HL-60 (cell line): Measurements from ENCODE around the gene GABRB3.

Experiments
- DNase-seq, 2 experiments: peaks; one replicate each; pipeline ENCODE4 v3.0.0-alpha.2; 2010 to 2020; ENCODE audit warnings: low read depth in 1 of 2, low spot score in 1 of 2
- H3K27ac ChIP-seq: fragments of 250-450 bp; sonication (Bioruptor Pico); replicated peaks from 2 replicates; pipeline ENCODE4 v1.5.1; 2020; ENCODE audit warnings: mild to moderate bottlenecking, moderate library complexity
- H3K27me3 ChIP-seq: fragments of 250-450 bp; sonication (Bioruptor Pico); 2 replicates; pipeline ENCODE4 v1.5.1; 2021; ENCODE audit warnings: mild to moderate bottlenecking, moderate library complexity; ENCODE audit not compliant: insufficient read depth, poor library complexity, severe bottlenecking
- H3K4me3 ChIP-seq: replicated peaks from 2 replicates; pipeline ENCODE4 v1.5.1; 2011; ENCODE audit warnings: mild to moderate bottlenecking, control low read depth, low read length; ENCODE audit not compliant: insufficient read depth
- GABPA ChIP-seq: IDR thresholded peaks from 2 replicates; pipeline ENCODE4 v1.6.1; 2012; ENCODE audit warnings: low read depth
- POLR2AphosphoS5 ChIP-seq: IDR thresholded peaks from 2 replicates; pipeline ENCODE4 v1.6.1; 2012; ENCODE audit warnings: low read depth
- SPI1 ChIP-seq: IDR thresholded peaks from 2 replicates; pipeline ENCODE4 v1.6.1; 2012; ENCODE audit warnings: low read depth, mild to moderate bottlenecking, borderline replicate concordance
- TF ChIP-seq, protein P1 (sequence below): IDR thresholded peaks from one replicate; pipeline ENCODE4 v1.5.1; 2011; ENCODE audit warnings: low read length, control low read depth, inconsistent platforms; ENCODE audit not compliant: insufficient read depth
- TF ChIP-seq, protein P2 (sequence below): IDR thresholded peaks from 2 replicates; pipeline ENCODE4 v1.6.1; 2012; ENCODE audit warnings: low read depth; ENCODE audit not compliant: insufficient replicate concordance

Gene GABRB3

DNA sequence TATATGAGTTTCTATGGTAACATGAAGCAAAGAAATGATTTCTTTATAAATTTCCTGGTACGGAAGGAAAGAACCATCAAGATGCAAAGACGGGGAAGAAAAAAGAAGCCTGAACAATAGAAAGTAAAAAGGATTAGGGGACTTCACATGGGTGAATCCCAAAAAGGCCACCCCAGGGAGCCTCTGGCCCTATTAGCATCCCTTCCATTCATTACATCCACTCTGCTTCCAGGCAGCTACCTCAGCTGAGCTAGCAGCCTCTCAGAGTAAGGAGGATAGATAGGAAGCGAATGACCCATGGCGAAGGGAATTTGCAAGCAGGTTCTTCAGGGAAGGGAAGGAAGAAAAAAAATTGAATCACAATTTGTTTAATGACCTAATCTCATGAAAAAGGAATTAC lies 81.6 kb downstream of the GABRB3 start:
- TF ChIP-seq, protein P1, sequence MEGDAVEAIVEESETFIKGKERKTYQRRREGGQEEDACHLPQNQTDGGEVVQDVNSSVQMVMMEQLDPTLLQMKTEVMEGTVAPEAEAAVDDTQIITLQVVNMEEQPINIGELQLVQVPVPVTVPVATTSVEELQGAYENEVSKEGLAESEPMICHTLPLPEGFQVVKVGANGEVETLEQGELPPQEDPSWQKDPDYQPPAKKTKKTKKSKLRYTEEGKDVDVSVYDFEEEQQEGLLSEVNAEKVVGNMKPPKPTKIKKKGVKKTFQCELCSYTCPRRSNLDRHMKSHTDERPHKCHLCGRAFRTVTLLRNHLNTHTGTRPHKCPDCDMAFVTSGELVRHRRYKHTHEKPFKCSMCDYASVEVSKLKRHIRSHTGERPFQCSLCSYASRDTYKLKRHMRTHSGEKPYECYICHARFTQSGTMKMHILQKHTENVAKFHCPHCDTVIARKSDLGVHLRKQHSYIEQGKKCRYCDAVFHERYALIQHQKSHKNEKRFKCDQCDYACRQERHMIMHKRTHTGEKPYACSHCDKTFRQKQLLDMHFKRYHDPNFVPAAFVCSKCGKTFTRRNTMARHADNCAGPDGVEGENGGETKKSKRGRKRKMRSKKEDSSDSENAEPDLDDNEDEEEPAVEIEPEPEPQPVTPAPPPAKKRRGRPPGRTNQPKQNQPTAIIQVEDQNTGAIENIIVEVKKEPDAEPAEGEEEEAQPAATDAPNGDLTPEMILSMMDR = no peak
- TF ChIP-seq POLR2AphosphoS5 = no peak
- TF ChIP-seq SPI1 = no peak
- TF ChIP-seq, protein P2, sequence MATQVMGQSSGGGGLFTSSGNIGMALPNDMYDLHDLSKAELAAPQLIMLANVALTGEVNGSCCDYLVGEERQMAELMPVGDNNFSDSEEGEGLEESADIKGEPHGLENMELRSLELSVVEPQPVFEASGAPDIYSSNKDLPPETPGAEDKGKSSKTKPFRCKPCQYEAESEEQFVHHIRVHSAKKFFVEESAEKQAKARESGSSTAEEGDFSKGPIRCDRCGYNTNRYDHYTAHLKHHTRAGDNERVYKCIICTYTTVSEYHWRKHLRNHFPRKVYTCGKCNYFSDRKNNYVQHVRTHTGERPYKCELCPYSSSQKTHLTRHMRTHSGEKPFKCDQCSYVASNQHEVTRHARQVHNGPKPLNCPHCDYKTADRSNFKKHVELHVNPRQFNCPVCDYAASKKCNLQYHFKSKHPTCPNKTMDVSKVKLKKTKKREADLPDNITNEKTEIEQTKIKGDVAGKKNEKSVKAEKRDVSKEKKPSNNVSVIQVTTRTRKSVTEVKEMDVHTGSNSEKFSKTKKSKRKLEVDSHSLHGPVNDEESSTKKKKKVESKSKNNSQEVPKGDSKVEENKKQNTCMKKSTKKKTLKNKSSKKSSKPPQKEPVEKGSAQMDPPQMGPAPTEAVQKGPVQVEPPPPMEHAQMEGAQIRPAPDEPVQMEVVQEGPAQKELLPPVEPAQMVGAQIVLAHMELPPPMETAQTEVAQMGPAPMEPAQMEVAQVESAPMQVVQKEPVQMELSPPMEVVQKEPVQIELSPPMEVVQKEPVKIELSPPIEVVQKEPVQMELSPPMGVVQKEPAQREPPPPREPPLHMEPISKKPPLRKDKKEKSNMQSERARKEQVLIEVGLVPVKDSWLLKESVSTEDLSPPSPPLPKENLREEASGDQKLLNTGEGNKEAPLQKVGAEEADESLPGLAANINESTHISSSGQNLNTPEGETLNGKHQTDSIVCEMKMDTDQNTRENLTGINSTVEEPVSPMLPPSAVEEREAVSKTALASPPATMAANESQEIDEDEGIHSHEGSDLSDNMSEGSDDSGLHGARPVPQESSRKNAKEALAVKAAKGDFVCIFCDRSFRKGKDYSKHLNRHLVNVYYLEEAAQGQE = no peak
- no peak for TF ChIP-seq GABPA
- H3K4me3 ChIP-seq = no peak overlapping the region
- H3K27me3 ChIP-seq = no peaks in the 10 kb centered on the region
- no peak overlapping the region for H3K27ac ChIP-seq
- no peak for DNase-seq

DNA sequence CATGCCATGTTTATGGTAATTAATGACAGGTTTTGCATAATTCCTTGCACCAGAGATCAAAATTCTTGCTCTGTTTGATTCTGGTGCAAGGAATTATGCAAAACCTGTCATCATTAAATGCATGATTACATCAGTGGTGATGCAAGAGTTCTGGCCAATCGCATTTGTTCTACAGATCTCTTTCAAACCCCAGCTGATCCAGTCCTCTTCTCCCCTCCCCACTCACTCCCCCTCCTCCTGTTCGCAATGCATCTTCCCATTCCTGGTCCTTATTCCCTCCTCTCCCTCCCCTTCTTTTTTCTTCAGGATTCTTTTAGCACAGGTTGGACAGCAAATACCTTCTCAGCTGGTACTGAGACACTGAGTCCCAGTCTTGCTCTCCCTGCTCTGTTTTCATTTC lies 82.1 kb downstream of the GABRB3 start:
- Histone ChIP-seq H3K4me3 (no peak overlapping the region), H3K27me3 (no peaks in the 10 kb centered on the region), H3K27ac (no peak overlapping the region)
- TF ChIP-seq POLR2AphosphoS5 (no peak), SPI1 (no peak), GABPA (no peak)
- TF ChIP-seq, protein P2 = no peak
- TF ChIP-seq, protein P1 = no peak
- no peak for DNase-seq

DNA sequence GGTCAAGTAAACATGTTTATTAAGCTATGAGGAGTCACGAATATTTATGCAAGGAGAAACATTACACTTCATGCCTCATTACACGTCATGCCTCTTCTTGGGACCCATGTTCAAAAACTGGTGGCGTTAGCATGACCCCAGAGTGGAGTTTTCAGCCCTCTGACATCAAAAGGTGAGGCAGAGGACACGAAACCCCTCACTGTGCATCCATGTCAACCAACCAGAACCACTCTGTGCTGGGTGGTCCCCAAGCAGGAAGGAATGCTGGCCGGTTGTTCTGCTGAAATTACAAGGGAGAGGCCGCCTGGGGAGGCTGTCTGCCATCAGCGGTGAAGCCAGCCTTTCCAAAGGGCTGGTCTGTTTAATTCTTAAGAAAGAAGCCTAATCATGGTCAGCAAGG lies 83.4 kb downstream of the GABRB3 start:
- Histone ChIP-seq H3K4me3 (no peak overlapping the region), H3K27ac (no peak overlapping the region), H3K27me3 (no peaks in the 10 kb centered on the region)
- no peak for DNase-seq
- no peak for TF ChIP-seq POLR2AphosphoS5
- TF ChIP-seq GABPA = no peak
- TF ChIP-seq, protein P1 = no peak
- TF ChIP-seq, protein P2 = no peak
- no peak for TF ChIP-seq SPI1
